Right cardiac atrium (tissue), 5 donors: Measurements from ENCODE around the gene ISG20L2. TPM values are rescaled to one million over a fixed set of nuclear protein-coding genes. Genes with fewer than 3 reads are reported as not detected.

Experiments used
- ATAC-seq, 2 donors: fragments of 200-7000 bp; cut with Tn5 transposase; one replicate each; pipeline versions ENCODE4 v1.8.0 to v1.9.1; 2020; ENCODE audit warnings: moderate library complexity in 2 of 2, mild to moderate bottlenecking in 1 of 2
- DNase-seq, 3 donors: peaks; one replicate each; pipeline ENCODE4 v3.0.0-alpha.2; 2020
- H3K27ac ChIP-seq: one replicate; pipeline ENCODE4 v1.5.1; 2013; ENCODE audit warnings: mild to moderate bottlenecking, low read length, control low read depth, moderate library complexity
- H3K27me3 ChIP-seq: one replicate; pipeline ENCODE4 v1.6.1; 2013; ENCODE audit not compliant: control insufficient read depth, insufficient read depth
- H3K4me1 ChIP-seq: one replicate; pipeline ENCODE4 v1.6.1; 2013; ENCODE audit warnings: low read length; ENCODE audit not compliant: control insufficient read depth, insufficient read depth
- H3K4me3 ChIP-seq: one replicate; pipeline ENCODE4 v1.5.1; 2013; ENCODE audit warnings: low read length, control low read depth
- H3K9me3 ChIP-seq: one replicate; pipeline ENCODE4 v1.6.1; 2013; ENCODE audit warnings: low read length; ENCODE audit not compliant: control insufficient read depth
- WGBS: extraction: QIAGEN DNeasy Blood & Tissue Kit; methylation state at CpG from one replicate; pipeline ENCODE4 v1.1.7; 2013; 5-methylcytosine and 5-hydroxymethylcytosine counted together
- intact Hi-C, 4 donors: fragments of 100-400 bp; cut with DNase I; formaldehyde crosslinking; loops; one replicate each; pipeline versions ENCODE4 v1.11.0 to v1.14.0; 2022 to 2023
- polyA plus RNA-seq: library from polyadenylated mRNA; stranded (reverse); fragments of 200-250 nt; gene quantifications from one replicate; pipeline ENCODE4 v1.2.3, GENCODE V29; 2013
- total RNA-seq, 4 donors: library from RNA; stranded (reverse); fragmentation: NEBNext Ultra II Directional; extraction: Animal tissue kit (Norgen Biotek cat#: 25700); gene quantifications; one replicate each; pipeline ENCODE4 v1.2.1, GENCODE V29; 2021
- donor health status: healthy with polysubstance abuse.
- donor health status: DM: no; HTN: yes; CAD: no.
- donor health status: DM: no; HTN: no; CAD: no.
- donor health status: DM: no; HTN: yes; CAD: no; lungs with severe emphysema.
- donor health status: DM: yes; HTN: yes; CAD: no.

The ISG20L2 gene
- total and polyA plus RNA-seq, 5 donors, result 9.2 to 23.0 (median 13.1) TPM

DNA sequence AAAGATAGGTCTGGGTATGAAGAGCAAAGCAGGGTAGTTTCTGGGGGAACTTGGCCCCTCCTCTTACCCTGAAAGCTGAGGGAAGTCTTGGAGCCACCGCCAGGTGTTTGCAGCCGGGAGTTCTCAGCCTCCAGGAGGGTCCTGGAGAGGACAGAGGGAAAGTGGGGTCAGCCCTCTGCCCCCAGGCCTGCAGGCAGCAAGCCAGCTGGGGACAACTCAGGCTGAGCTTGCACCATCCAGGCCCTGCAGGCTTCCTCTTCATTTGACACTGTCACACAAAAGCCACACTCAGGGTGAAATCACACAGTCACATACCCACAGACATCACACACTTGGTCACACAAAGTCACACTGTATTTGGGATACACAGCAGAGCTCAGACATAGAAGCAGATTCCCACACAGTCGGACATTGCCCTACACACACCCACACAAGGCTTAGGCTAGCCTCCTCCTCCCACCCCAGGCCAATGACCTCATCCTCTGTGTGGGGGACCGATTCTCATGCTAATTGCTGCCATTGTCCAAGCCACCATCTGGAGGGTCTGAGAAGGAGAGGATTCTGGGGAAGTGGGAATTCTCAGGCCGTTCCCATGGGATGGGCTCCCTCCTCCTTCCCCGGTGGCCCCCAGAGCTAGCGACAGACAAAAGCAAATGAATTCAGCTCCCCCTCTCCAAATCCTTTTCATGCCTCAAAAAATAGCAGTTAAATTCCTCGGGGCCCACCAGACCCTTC, 55.0 kb downstream of the ISG20L2 start:
- WGBS, result 33% methylated on average over 8 of the region's 8 CpGs
- DNase-seq, result peak in 1 of 3 donors; percentile 44
- no peaks in the 10 kb centered on the region for H3K9me3 ChIP-seq
- peak overlapping the region; percentile 84 for H3K27ac ChIP-seq
- peak overlapping the region; percentile 66 for H3K4me3 ChIP-seq
- no peaks in the 10 kb centered on the region for H3K27me3 ChIP-seq
- no peak for ATAC-seq
- intact Hi-C loops, result no loop called here
- H3K4me1 ChIP-seq, result peaks cover 27% of the 10 kb centered on the region

Other genes starting within 250 kb of the ISG20L2 start
- gene MEF2D, start 228.0 kb downstream of the ISG20L2 start, total RNA-seq, result 10 to 100 TPM; 81.5 to 99.2 (median 89.6) TPM
- gene MEF2D, start 228.0 kb downstream of the ISG20L2 start, polyA plus RNA-seq, result 53.0 TPM
- under 1 TPM; 0.06 to 0.86 (median 0.55) TPM for gene IQGAP3, start 156.2 kb downstream of the ISG20L2 start, total RNA-seq
- 0.09 TPM for gene IQGAP3, start 156.2 kb downstream of the ISG20L2 start, polyA plus RNA-seq
- gene TTC24, start 149.0 kb downstream of the ISG20L2 start, total RNA-seq, result not detected
- gene TTC24, start 149.0 kb downstream of the ISG20L2 start, polyA plus RNA-seq, result not detected
- 100 to 1,000 TPM in 1 of 4 donors, 10 to 100 TPM in 3; 95.0 to 111 (median 98.9) TPM for gene NAXE, start 137.0 kb downstream of the ISG20L2 start, total RNA-seq
- 131 TPM for gene NAXE, start 137.0 kb downstream of the ISG20L2 start, polyA plus RNA-seq
- 10 to 100 TPM; 13.4 to 21.6 (median 14.5) TPM for gene GPATCH4, start 127.3 kb downstream of the ISG20L2 start, total RNA-seq
- gene GPATCH4, start 127.3 kb downstream of the ISG20L2 start, polyA plus RNA-seq, result 14.7 TPM
- gene HAPLN2, start 109.4 kb downstream of the ISG20L2 start, total RNA-seq, result 1 to 10 TPM in 2 of 4 donors, under 1 TPM in 2; 0.53 to 1.2 (median 1.1) TPM
- gene HAPLN2, start 109.4 kb downstream of the ISG20L2 start, polyA plus RNA-seq, result 2.0 TPM
- under 1 TPM in 2 of 4 donors, not detected in 2; 0.23 to 0.29 TPM for gene BCAN, start 86.6 kb downstream of the ISG20L2 start, total RNA-seq
- 0.20 TPM for gene BCAN, start 86.6 kb downstream of the ISG20L2 start, polyA plus RNA-seq
- 100 to 1,000 TPM; 146 to 282 (median 170) TPM for gene NES, start 51.4 kb downstream of the ISG20L2 start, total RNA-seq
- gene NES, start 51.4 kb downstream of the ISG20L2 start, polyA plus RNA-seq, result 257 TPM
- gene CRABP2, start 23.2 kb downstream of the ISG20L2 start, total RNA-seq, result 1 to 10 TPM in 1 of 4 donors, under 1 TPM in 3; 0.71 to 1.6 (median 0.75) TPM
- gene CRABP2, start 23.2 kb downstream of the ISG20L2 start, polyA plus RNA-seq, result 1.3 TPM
- gene METTL25B, start 297 bp downstream of the ISG20L2 start, total RNA-seq, result 10 to 100 TPM; 14.4 to 19.7 (median 17.3) TPM
- gene METTL25B, start 297 bp downstream of the ISG20L2 start, polyA plus RNA-seq, result 18.8 TPM
- 10 to 100 TPM; 63.4 to 88.5 (median 74.9) TPM for gene MRPL24, start 12.3 kb upstream of the ISG20L2 start, total RNA-seq
- 145 TPM for gene MRPL24, start 12.3 kb upstream of the ISG20L2 start, polyA plus RNA-seq
- gene HDGF, start 22.9 kb upstream of the ISG20L2 start, total RNA-seq, result 100 to 1,000 TPM; 148 to 171 (median 162) TPM
- gene HDGF, start 22.9 kb upstream of the ISG20L2 start, polyA plus RNA-seq, result 124 TPM
- gene PRCC, start 38.8 kb upstream of the ISG20L2 start, total RNA-seq, result 10 to 100 TPM; 36.3 to 47.1 (median 44.1) TPM
- 36.0 TPM for gene PRCC, start 38.8 kb upstream of the ISG20L2 start, polyA plus RNA-seq
- 1 to 10 TPM in 3 of 4 donors, under 1 TPM in 1; 0.93 to 6.3 (median 2.2) TPM for gene SH2D2A, start 88.1 kb upstream of the ISG20L2 start, total RNA-seq
- gene SH2D2A, start 88.1 kb upstream of the ISG20L2 start, polyA plus RNA-seq, result 2.0 TPM
- under 1 TPM; 0.03 to 0.06 (median 0.06) TPM for gene INSRR, start 130.4 kb upstream of the ISG20L2 start, total RNA-seq
- gene INSRR, start 130.4 kb upstream of the ISG20L2 start, polyA plus RNA-seq, result 0.07 TPM
- gene NTRK1, start 132.1 kb upstream of the ISG20L2 start, total RNA-seq, result 1 to 10 TPM; 1.3 to 4.2 (median 1.5) TPM
- gene NTRK1, start 132.1 kb upstream of the ISG20L2 start, polyA plus RNA-seq, result 1.1 TPM
- 10 to 100 TPM in 1 of 4 donors, 1 to 10 TPM in 3; 6.6 to 10.3 (median 8.5) TPM for gene PEAR1, start 165.0 kb upstream of the ISG20L2 start, total RNA-seq
- 6.9 TPM for gene PEAR1, start 165.0 kb upstream of the ISG20L2 start, polyA plus RNA-seq
- under 1 TPM in 1 of 4 donors, not detected in 3; 0.31 TPM for gene LRRC71, start 191.9 kb upstream of the ISG20L2 start, total RNA-seq
- 0.18 TPM for gene LRRC71, start 191.9 kb upstream of the ISG20L2 start, polyA plus RNA-seq